Kidney epithelial cell (primary cell): ENCODE measurements around the gene TRIB2. TPM values are rescaled to one million over a fixed set of nuclear protein-coding genes. Genes with fewer than 3 reads are reported as not detected.

Source experiments
- DNase-seq: peaks from one replicate; pipeline ENCODE4 v3.0.0-alpha.2; 2010; ENCODE audit warnings: low read depth
- H3K27me3 ChIP-seq: 2 replicates; pipeline ENCODE4 v1.6.0; 2011; ENCODE audit warnings: low read length; ENCODE audit not compliant: control insufficient read depth, insufficient read depth
- H3K36me3 ChIP-seq: 2 replicates; pipeline ENCODE4 v1.5.1; 2011; ENCODE audit warnings: low read length; ENCODE audit not compliant: control insufficient read depth, insufficient read depth
- H3K4me3 ChIP-seq: 2 replicates; pipeline ENCODE4 v1.5.1; 2011; ENCODE audit warnings: low read depth, mild to moderate bottlenecking, control low read depth, low read length
- total RNA-seq: library from RNA; depleted of rRNA; stranded (reverse); fragments of >200 nt; gene quantifications from 2 replicates; pipeline ENCODE4 v1.2.3, GENCODE V29; 2015
- TF ChIP-seq, protein P1 (sequence below): IDR thresholded peaks from 2 replicates; pipeline ENCODE4 v1.5.1; 2011; ENCODE audit warnings: mild to moderate bottlenecking, moderate library complexity, low read length, control low read depth, inconsistent platforms; ENCODE audit not compliant: insufficient read depth, poor library complexity, severe bottlenecking

Gene TRIB2
- total RNA-seq, 1 donor from 2014 or later, result 16.9 TPM

GRCh38 chr2:12683457-12684100 is 33.2 kb upstream of the TRIB2 start:
- no peaks in the 10 kb centered on the region for H3K27me3 ChIP-seq
- TF ChIP-seq, protein P1, sequence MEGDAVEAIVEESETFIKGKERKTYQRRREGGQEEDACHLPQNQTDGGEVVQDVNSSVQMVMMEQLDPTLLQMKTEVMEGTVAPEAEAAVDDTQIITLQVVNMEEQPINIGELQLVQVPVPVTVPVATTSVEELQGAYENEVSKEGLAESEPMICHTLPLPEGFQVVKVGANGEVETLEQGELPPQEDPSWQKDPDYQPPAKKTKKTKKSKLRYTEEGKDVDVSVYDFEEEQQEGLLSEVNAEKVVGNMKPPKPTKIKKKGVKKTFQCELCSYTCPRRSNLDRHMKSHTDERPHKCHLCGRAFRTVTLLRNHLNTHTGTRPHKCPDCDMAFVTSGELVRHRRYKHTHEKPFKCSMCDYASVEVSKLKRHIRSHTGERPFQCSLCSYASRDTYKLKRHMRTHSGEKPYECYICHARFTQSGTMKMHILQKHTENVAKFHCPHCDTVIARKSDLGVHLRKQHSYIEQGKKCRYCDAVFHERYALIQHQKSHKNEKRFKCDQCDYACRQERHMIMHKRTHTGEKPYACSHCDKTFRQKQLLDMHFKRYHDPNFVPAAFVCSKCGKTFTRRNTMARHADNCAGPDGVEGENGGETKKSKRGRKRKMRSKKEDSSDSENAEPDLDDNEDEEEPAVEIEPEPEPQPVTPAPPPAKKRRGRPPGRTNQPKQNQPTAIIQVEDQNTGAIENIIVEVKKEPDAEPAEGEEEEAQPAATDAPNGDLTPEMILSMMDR, result no peak
- H3K4me3 ChIP-seq, result no peak overlapping the region
- no peak for DNase-seq
- H3K36me3 ChIP-seq, result no peaks in the 10 kb centered on the region

- Histone ChIP-seq H3K27me3 (no peaks in the 10 kb centered on the region), H3K36me3 (no peaks in the 10 kb centered on the region), H3K4me3 (no peak overlapping the region)
- no peak for DNase-seq
- TF ChIP-seq, protein P1, result no peak
These were observed 32.2 kb upstream of the TRIB2 start for GRCh38 chr2:12684471-12684936.

GRCh38 chr2:12685145-12685544 is 31.6 kb upstream of the TRIB2 start:
- no peak overlapping the region for H3K4me3 ChIP-seq
- H3K36me3 ChIP-seq, result no peaks in the 10 kb centered on the region
- TF ChIP-seq, protein P1, result no peak
- DNase-seq, result no peak
- H3K27me3 ChIP-seq, result no peaks in the 10 kb centered on the region

DNA sequence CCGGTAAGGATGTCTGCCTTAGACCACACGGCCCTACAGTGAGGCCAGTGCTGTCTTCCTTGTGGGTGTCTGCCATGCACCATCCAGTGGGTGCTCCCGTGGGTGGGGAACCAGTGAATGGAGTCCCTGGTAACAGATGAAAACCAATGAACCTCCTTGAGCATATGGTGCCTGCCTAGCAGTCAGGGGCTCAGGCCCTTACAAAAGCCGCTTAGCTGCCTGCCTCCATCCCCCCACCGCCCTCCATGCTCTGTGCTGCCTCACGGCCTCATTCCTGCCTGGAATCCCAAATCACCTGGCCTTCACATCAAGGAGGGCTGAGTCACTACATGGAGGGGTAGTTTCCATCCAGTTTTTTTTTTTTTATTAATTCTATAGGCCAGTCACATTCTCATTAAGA is 30.8 kb upstream of the TRIB2 start:
- no peak for DNase-seq
- TF ChIP-seq, protein P1, result no peak
- no peaks in the 10 kb centered on the region for H3K27me3 ChIP-seq
- H3K36me3 ChIP-seq, result no peaks in the 10 kb centered on the region
- H3K4me3 ChIP-seq, result no peak overlapping the region

DNA sequence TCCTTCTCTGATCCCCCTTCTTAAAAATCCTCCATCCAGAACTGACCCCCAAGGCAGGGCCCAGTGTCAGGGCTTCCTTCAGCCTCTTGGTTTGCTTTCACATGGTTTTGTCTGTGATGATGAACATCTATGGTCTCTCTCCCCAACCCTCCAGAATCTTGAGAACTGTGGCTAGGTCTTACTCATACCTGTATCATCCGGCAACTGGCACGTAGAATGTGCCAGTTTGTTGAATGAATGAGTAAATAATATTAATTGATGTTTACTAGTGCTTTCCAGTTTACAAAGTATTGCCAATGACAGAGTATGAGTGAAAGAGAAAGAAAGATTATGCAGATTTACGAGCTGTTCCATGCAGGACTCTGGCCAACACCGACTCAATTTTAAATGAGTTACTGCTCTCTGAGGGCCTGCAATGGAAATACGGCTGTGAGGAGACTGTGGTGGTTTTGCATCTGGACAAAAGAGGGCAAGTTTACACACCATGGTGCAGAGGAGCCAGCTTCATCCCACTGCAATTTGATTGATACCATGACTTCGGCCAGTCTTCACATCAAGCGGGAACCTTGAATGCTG is 29.9 kb upstream of the TRIB2 start:
- no peaks in the 10 kb centered on the region for H3K36me3 ChIP-seq
- DNase-seq, result no peak

More for the DNA sequence above, 29.9 kb upstream of the TRIB2 start:
- Histone ChIP-seq H3K27me3 (no peaks in the 10 kb centered on the region), H3K4me3 (no peak overlapping the region)
- TF ChIP-seq, protein P1, result no peak
